ENCODE data around the gene DSCAML1.
A peak's percentile ranks its signal among the peaks of the same experiment; 100 is the strongest.

DSCAML1 gene

DNA sequence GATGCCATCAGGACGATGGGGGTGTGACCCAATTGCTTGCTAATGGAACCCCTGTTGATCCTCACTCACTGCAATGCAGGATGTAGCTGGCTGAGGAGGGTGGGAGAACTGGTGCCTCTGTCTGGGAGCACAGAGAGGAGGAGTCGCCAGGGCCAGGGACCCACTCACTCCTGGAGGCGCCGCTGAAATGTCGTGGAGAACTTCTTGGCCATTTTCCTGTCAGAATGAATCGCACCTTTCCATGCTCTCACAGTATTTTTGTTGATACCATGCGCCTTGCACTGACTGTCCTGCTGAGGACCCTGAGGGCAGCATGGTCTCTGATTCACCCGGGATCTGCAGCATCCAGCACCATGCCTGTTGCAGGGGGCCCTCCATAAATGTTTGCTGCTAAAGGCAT is 211.4 kb downstream of the DSCAML1 start:
- DNase-seq (ENCODE audit: low read depth, low spot score) = no peak

DNA sequence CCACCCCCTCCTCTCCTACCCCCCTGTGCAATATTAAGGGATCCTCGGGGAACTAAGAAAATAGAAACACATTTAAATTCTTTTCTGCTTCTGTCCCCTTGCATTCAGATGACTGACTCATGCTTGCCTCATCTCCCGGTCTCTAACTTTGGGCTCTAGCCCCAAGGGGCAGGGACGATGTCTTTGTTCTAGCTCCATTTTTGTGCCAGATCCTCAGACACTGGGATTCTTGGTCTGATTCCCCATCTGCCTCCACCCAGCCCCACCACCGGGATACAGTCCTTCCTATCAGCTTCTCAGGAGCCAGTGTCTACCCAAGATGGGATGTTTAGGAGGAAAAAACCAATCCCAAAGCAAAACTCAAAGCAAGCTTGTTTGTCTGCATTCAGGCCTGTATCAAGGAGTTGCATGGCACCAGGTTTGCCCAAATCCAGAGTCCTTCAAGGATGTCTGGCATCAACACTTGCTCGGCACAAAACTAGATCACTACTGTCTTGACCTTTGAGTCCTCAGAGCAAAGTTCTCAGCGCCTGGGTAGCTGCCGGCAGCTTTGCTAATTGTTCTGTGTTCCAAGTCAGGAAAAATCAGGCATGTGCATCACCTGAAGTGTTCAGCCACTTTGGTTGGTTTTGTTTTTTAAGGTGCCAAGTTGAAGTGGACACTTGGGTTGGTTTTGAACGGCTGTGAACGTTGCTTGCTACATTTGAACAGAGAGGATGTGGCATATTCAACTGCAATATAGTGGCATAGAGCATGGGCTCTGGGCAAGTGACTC is 212.8 kb downstream of the DSCAML1 start:
- no peak for DNase-seq (ENCODE audit: low read depth, low spot score)

DNA sequence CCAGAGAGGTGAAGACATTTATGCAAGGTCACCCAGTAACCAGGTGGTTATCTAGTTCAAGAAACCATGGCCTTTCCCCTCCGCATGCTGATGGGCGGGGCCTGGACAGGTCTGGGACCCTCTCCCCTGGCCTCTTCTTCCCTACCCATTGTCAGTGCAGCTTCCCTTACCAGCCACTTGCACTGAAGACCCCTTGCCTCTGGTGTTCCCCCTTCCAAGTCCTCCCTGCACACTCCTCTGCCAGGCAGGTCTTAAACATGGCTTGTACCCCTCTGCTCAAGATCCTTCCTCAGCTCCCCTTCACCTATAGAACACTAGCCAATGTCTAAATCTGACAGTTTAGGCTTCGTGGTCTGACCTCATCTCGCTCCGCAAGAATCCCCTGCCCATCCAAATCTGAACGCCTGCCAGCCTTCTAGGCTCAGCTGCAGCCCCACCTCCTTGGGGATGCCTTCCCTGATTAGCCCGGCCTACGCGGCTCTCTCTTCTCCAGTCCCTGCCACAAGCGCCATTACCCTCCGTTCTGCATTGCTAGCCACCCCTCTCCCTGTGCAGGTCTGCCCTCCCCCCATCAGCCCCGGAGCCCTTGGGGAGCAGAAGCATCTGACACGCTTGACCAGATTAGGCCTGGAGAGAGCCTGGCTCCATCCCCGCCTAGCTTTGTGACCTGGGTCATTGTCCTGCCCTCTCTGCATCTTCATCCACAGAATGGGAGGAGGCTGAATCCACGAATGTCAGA is 213.8 kb downstream of the DSCAML1 start:
- DNase-seq (ENCODE audit: low read depth, low spot score) = no peak

DNA sequence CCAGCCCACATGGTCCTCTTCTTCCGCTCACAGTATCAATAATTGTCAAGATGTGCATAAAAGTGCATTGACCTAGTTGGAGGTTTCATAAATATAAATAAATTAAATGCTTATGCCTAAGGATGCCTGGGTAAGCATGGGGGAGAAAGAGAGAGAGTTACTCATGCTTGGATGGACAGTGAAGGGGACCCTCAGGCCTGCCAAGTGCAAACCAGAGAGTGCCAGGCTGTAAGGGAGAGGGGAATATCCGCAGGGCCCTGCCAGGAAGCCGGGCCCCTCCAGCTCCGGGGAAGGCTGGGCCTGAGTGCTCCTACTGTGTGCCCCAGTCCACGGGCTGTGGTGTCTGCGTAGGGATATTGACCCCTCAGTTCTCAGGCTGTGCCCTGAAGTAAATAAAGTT is 214.6 kb downstream of the DSCAML1 start:
- no peak for DNase-seq (ENCODE audit: low read depth, low spot score)

DNA sequence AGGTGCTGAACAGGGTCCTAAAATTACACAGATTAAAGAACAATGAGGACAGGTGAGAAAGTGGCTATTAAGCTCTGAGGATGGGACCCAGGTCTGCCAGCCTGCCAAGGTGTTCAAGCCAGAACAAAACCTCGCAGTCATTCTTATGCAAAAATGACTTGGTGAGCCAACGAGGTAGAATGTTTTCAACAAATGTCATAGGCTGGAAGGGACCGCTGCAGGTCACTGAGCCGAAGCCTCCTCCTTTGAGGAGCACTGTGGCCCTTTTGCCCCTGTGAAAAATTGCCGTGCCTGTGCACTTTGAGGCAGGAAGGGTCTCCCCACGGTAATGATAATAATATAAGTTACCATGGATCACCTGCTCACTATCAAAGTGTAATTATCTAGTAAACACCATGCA is 216.2 kb downstream of the DSCAML1 start:
- DNase-seq (ENCODE audit: low read depth, low spot score) = no peak

DNA sequence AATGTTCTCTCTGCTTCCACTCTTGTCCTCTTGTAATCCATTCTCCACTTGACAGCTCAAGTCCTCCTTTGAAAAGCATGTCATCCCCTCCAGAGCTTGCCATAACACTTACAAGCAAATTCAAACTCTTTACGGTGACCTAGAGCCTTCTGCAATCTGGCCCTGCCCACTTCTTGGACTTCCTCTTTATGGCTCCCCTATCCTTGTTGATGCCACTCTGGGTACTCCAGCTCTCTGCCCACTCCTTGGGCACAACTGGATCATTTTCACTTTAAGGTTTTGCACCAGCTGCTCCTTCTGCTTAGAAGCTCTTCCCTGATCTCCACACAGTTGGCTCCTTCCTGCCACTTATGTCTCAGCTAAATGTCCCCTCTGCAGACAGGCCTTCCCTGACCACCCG is 217.9 kb downstream of the DSCAML1 start:
- no peak for DNase-seq (ENCODE audit: low read depth, low spot score)

DNA sequence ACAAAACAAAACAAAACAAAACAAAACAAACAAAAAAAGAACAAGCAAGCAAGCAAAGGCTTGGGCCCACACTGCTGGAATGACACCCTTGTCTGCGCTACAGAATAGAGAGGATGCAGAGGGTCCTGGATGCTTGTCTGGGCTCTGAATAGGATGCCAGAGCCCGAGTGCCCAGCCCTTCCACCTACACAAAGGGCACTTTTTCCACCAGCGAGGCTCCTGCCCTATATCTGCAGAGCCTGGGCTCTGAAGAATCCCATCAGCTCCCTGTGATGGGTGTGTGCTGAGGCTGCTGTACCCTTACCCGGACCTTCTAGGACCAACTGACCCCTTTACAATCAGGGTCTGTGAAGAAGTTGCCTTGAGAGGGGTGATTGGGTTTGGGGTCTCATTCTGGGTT is 221.2 kb downstream of the DSCAML1 start:
- no peak for DNase-seq (ENCODE audit: low read depth, low spot score)

DNA sequence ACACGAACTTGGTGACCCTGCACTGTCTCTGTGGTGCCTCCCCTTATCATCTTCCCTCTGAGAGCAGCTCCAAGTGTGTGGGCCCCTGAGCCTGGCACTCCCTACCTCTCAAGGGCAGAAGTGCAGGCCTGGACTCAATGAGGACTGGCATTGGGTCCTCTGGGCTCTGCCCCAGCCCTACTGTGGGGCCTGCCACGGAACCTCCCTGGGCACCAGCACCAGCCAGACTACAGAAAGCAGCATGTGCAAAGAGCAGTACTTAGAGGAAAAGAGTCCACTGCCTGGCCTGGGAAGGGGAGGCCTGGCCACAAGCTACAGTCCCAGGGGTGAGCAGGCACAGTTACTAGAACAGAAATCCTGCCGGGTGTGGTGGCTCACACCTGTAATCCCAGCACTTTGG is 222.5 kb downstream of the DSCAML1 start:
- DNase-seq (ENCODE audit: low read depth, low spot score) = no peak

DNA sequence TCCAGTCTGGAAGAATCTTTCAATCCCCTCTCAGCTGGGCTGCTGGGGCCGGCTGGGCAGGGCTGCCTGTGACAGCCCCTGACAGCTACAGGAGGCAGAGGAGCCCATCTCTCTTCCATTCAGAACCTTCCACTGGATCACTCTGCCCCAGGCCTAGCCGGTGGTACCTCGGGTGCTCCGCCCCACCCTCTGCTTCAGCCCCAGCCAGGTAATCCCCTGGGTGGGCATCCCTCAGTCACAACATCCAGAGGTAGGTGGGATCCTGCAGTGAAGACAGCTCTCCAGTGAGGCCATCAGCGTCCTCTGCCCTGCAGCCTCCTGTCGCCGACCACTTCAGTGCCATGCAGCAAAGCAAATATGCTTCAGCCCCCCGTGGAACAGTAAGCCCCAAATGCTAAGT is 223.7 kb downstream of the DSCAML1 start:
- no peak for DNase-seq (ENCODE audit: low read depth, low spot score)

DNA sequence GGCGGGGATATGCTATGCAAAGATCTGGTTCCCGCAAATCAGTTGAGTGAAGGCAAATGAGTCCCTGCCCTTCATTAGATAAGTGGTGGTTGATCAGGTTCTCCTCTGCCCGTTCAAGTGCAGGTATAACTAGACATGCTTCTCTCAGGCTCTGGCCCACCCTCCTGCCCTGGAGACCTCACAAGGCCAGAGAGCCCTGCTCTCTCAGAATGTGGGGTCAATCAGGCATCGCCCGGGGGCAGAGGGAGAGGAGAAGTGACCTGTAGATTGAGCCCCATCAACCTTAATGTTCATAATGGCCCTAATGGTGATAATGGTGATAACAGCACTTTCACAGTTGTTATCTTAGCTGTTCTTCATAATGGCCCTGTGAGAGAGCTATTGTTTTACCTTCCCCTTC is 224.3 kb downstream of the DSCAML1 start:
- DNase-seq (ENCODE audit: low read depth, low spot score) = no peak

DNA sequence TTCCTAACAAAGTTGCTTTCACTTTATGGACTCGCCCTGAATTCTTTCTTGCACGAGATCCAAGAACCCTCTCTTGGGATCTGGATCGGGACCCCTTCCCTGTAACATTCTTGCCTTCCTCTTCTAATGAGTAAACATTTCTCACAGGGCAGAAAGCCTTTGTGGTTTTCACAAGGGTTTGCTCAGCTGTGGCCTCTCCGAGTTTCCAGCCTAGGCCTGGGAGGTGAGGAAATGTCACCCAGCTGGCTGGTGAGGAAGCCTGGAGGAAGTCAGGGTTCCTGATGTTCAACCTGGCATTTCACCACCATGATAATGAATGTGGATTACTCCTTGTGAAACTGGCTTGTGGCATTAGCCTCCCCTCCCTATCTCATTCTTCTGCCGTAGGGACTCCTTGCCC is 224.9 kb downstream of the DSCAML1 start:
- no peak for DNase-seq (ENCODE audit: low read depth, low spot score)

DNA sequence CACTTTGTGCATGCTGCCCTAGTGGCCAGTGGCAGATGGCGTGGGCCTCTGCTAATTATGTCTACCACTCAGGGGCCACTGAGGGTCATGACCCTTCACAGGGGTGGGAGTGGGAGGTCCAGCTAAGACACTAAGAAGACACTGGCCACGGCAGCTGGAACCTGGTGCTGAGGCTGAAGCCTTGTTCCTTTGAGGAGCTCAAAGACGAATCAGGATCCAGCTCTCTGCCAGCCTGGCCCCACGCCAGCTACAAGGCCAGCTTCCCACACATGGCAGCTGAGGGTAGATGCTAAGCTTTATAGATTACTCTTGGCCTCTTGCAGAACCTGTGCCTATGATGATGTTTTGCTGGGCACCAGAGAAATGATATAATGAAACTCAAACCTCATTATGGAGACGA is 226.3 kb downstream of the DSCAML1 start:
- DNase-seq (ENCODE audit: low read depth, low spot score) = no peak

DNA sequence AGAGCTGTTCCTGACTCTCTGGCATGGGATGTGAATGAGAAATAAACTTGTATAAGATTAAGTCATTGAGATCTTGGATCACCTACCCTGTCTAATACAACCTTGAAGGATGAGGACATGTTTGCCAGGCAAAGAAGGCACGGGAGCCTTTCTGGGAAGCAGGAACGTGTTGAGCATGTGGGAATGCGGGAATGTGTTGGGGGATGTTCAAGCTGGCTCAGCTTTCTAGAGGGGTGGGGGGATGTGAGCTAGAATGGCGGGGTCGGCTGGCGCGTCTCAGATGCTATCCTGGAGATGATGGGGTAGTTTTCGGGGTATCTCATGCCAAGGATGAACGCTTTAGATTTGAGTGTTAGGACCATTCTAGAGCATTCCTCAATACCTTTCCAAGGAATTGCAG is 227.1 kb downstream of the DSCAML1 start:
- DNase-seq (ENCODE audit: low read depth, low spot score) = no peak

DNA sequence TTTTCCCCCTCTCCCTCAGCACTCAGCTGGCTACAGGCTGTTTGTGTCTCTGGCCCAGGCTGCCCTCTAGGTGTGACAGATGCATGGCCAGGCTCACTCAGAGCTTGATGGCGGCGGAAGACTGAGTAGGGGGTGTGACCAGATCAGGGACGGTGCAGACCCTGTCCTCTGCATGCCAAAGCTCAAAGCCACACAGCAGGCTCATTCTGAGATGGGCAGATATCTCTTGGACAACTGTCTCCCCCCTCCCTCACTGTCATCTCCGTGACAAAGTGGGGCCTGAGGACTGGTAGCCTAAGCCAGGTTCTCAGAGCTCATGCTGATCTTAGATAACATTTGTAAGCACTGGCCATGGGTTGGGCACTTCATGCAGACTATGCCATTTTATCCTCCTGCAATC is 231.3 kb downstream of the DSCAML1 start:
- DNase-seq (ENCODE audit: low read depth, low spot score) = peak; percentile 56

DNA sequence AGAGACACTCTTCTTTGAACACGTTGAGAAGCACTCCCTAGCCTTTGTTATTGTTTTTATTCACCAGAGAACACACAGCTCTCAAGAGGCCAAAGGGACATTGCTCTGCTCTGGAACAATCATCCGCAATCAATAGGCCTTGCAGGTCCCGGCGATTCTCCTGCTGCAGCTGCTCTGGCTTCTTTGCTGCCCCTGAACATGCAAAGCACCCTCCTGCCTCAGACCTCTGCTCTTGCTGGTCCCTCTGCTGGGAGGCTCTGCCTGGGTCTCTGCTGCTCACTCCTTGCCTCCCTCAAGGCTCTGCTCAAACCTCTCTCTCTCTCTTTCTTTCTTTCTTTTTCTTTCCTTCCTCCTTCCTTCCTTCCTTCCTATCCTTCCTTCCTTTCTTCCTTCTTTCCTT is 232.7 kb downstream of the DSCAML1 start:
- no peak for DNase-seq (ENCODE audit: low read depth, low spot score)

DNA sequence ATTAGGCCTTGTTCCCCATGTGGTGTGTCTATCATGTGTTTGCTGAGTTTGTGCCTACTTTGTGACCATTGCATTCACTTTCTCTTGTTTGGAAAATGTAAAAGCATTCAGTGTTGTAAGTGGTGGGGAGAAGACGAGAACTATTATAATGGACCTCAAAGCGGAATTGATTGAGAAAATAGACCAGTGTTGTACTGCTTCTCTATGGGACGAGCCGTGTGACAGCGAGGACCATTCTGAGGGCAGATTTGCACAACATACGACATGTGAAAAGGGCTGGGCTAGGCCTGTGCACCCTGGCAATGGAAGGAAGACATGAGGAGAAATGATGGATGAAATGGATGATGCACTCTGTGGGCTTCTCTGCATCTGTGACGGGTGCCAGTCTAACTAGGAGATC is 233.5 kb downstream of the DSCAML1 start:
- no peak for DNase-seq (ENCODE audit: low read depth, low spot score)

DNA sequence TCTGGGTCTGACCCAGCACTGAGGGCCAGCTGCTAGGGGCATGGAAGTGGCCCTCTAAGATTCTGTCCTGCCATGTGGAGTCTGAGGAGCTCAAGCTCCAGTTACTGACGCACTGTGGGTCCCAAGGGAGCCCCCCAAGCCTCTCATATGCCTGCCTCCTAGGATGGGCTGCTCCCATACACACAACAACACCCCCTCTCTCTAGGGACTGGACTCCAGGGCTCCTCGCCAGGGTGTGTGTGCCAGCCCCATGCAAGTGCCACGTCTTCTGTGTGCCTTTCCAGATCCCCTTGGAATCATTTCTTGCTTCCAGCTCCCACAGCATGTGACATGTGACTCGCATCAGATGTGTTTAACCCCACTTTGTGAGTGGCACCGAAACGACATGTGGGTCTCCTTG is 234.9 kb downstream of the DSCAML1 start:
- no peak for DNase-seq (ENCODE audit: low read depth, low spot score)

DNA sequence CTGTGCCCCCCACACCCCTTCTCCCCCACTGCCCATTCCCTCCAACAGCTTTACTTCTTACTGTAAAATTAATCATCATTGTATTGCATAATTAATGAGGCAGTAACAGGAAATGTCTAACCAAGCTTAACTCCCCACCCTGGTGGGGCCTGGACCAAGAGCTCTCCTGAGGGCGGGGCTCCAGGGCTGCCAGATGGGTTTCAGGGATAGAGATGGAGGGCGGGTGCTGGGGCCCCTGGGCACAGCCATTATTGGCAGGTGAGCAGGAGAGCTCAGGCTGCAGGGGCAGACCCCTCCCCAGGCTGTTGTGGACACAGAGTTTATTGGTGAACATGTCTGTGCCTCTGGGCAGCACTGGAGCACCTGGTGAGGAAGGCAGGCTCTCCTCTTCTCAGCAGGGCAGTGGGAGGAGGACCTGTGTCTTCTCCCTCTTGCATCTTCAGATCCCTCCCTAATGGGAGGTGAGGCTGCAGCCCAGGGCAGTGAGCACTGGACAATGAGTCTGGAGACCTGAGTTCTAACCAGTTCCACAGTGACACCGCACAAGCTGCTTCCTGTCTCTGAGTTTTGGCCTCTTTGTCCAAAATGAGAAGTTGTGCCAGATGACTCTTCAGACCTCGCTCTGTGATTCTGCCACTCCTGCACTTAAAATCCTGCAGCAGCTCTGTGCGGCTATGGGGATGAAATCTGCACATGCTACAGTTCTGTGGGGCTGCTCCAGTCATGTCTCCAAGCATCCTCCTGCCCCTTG is 236.1 kb downstream of the DSCAML1 start:
- no peak for DNase-seq (ENCODE audit: low read depth, low spot score)

DNA sequence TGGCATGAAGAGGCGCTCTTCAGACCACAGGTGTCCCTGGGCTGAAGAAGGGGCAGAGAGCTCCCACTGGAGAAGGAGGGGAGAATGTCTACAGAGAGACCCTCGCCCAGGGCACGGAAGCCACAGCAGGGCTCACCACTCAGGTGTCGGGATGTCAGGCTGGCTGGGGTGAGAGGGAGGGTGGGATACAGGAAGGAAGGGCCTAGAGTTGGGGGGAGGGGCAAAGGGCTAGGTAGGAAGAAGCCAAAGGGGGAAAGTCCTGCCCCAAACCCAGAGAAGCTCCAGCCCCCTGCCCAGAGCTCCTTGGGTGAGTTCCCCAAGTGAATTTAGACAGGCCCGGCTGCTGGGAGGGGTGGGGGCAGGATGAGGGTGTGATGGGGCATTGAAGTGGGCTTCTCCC is 237.3 kb downstream of the DSCAML1 start:
- DNase-seq (ENCODE audit: low read depth, low spot score) = no peak

DNA sequence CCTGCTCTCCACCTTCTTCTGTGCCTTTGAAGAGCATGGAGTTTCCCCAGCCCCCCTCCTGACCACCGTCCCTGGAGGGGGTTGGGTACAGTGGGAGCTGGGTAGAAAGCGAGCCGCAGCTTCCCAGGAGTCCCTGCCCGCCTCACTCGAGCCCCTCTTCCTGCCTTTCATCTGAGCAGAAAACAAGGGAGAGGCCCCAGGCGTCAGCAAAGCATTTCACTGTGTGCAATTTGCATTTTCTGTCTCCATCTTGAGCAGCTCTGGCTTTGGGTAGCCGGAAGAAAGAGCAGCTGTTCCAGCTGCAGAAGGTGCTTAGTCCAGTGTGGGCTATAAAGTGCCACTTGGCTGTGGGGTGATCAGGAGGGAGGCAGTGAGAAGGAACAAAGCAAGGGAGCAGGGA is 239.7 kb downstream of the DSCAML1 start:
- peak; percentile 68 for DNase-seq (ENCODE audit: low read depth, low spot score)

DNA sequence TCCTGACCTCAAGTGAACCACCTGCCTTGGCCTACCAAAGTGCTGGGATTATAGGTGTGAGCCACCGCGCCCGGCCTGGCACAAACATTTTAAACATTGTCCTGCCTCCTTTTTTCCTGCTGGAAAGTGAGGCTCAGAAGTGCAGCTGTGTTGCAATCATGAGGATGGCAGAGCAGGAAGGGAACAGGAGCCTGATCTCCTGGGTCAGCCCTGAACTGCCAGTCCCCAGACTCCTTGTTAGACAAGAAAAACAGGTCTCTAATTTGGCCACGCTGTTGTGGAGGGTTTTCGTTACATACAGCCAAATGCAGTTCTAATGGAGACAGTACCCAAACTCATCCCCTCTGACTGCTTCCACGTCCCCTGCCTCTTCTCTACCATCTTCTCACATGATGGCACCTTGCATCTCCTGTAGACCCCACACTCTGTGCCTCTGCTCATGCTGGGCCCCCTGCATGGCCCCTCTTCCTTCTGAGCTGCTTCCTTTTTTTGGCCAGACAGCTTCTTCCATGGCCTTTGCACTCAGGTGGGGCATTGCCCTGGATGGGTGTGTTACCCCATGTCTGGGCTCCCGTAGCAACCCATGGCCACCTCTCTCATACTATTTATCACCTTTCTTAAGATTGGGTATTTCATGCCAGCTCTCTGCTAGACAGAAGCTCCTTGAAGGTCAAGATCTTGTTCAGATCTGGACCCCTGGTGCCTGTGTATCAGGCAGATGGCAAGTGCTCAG is 242.2 kb downstream of the DSCAML1 start:
- peak; percentile 71 for DNase-seq (ENCODE audit: low read depth, low spot score)

DNA sequence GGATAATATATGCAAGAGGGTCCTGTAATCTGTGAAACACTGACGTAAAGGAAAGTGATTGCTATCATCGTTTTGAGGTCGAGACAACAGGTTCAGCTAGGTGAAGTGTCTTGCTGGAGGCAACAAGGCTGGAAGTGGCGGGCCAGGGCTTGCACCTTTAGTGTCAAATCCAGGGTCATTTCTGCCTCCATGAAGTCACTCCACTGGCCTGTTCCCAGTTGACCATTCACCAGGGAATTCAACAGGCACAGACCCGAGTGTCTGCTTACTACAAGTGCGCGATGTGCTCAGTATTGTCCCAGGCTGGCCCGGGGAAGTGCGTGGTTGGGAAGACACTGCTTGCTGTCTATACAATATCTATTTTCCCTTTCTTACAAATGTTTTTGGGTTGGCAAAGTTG is 244.4 kb downstream of the DSCAML1 start:
- DNase-seq (ENCODE audit: low read depth, low spot score) = no peak
